ENCODE results near the gene NCBP3.

- TF ChIP-seq ELK1 (IDR thresholded peaks at IDR 0.05; ENCODE audit: borderline replicate concordance, low read depth, low read length): no peak
- no peak for TF ChIP-seq CTCF (conservative IDR thresholded peaks at IDR 0.05; ENCODE audit: low read depth, low read length)
- TF ChIP-seq POLR2A (IDR thresholded peaks at IDR 0.05; ENCODE audit: low read depth, low read length): no peak
- no peak for TF ChIP-seq USF2 (IDR thresholded peaks at IDR 0.05; ENCODE audit: low read depth, low read length)
- no peak for TF ChIP-seq RAD21 (IDR thresholded peaks at IDR 0.05; ENCODE audit: low read length)
- TF ChIP-seq RCOR1 (IDR thresholded peaks at IDR 0.05; ENCODE audit: insufficient replicate concordance, low read length): no peak
- TF ChIP-seq CEBPB (IDR thresholded peaks at IDR 0.05; ENCODE audit: low read depth, low read length): no peak
- TF ChIP-seq MXI1 (IDR thresholded peaks at IDR 0.05; ENCODE audit: borderline replicate concordance, low read depth, low read length): no peak
- TF ChIP-seq SMC3 (IDR thresholded peaks at IDR 0.05; ENCODE audit: low read depth, low read length): no peak
- no peak for TF ChIP-seq CHD1 (IDR thresholded peaks at IDR 0.05; ENCODE audit: low read depth, low read length)
These were observed 92.4 kb downstream of the NCBP3 start for GRCh38 chr17:3753624-3754023.

All from IMR-90 (cell line).